HT1080 (cell line): ENCODE data around the gene NOS1. TPM values are rescaled to one million over a fixed set of nuclear protein-coding genes. Genes with fewer than 3 reads are reported as not detected.
"Not testable (repeated sequence)": the region's sequence is repeated elsewhere in the genome, so short reads cannot be mapped to it uniquely, and the experiment has no call there.

ENCODE experiments used
- DNase-seq: peaks from one replicate; pipeline ENCODE4 v3.0.0-alpha.2; 2015; ENCODE audit warnings: low read depth
- polyA plus RNA-seq, 2 experiments: library from polyadenylated mRNA; depleted of rRNA; stranded (reverse); fragments of >200 nt; gene quantifications; 2 replicates each; pipeline ENCODE4 v1.2.3, GENCODE V29; 2015
- total RNA-seq: library from RNA; depleted of rRNA; stranded (reverse); fragments of >200 nt; shearing (Covaris generic); gene quantifications from 2 replicates; pipeline ENCODE4 v1.2.3, GENCODE V29; 2014; rRNA removed

Gene NOS1
- 0.02 and 0.03 TPM in 2 replicates for total RNA-seq
- polyA plus RNA-seq (2015; cell fraction: cytosol; rRNA removed) = 0.02 TPM in 1 of 2 replicates, not detected in the other
- not detected in 2 replicates for polyA plus RNA-seq (2015; cell fraction: nucleus; rRNA removed)

- no peak for DNase-seq
Measured at GRCh38 chr12:117361347-117361751, at the start of gene NOS1. Gene NOS1 (minus strand): TSS chr12:117361626. CDS start chr12:117331069, 30,557 bp downstream.

GRCh38 chr12:117409286-117409685, 47.9 kb upstream of the NOS1 start:
- no peak for DNase-seq

GRCh38 chr12:117408161-117408791, 46.9 kb upstream of the NOS1 start:
- DNase-seq = peak; percentile 4

- no peak for DNase-seq
Measured at GRCh38 chr12:117404940-117405339, 43.5 kb upstream of the NOS1 start.

DNA sequence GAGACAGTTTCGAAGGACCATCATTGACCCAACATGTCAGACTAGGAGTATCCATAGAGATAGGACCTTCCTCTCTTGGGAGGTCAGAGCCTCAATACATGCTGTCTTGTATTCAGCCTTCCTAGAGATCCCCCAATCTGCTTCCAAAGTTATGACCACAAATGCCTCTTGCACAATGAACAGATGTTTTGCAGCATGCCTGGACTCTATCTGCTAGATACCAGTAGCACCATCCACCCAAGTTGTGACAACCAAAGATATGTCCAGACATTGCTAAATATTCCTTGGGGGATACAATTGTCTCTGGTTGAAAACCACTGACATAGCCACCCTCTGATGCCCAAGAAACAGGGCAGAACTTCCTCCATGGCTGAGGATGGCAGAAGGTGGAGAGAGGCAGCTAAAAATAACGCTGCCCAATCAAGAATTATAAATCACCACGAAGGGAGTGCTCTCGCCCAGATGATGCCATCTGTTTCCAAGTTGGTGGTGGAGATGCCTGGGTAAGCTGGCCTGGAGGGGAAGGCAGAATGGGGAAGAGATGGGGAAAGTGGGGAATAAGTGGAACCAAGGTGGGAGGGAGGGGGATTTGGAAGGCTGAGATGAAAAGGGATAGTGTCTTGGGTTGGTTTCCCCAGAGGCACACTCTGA, 42.9 kb upstream of the NOS1 start:
- DNase-seq = no peak

- DNase-seq = no peak
Measured at GRCh38 chr12:117403586-117404139, 42.2 kb upstream of the NOS1 start.

DNA sequence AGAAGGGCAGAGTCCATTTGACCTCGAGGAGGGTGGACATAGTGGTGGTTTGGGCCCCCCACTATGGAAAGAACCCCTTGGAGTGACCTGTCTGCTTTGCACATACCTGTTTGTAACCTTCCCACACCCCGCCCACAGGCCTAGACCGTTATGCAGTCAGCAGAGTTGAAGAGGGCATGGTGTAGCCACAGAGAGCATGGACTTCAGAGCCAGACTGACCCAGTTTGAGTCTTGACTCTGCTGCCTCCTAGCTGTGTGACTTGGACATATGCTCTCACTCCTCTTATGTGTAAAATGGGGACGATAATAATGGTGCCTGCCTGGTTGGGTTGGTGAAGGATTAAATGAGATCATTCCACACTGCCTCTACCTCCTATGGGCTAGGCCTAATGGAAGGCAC, 40.9 kb upstream of the NOS1 start:
- no peak for DNase-seq

GRCh38 chr12:117400912-117401311, 39.5 kb upstream of the NOS1 start:
- no peak for DNase-seq

DNA sequence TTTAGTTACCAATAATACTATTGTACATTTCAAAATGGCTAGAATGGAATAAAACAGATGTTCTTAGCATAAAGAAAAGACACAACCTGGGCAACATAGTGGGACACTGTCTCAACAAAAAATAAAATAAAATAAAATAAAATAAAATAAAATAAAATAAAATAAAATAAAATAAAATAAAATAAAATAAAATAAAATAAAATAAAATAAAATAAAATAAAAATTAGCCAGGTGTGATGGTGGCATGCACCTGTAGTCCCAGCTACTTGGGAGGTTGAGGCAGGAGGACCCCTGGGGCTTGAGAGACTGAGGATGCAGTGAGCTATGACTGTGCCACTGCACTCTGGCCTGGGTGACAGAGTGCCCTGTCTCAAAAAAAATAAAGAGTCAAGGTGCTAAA, 37.1 kb upstream of the NOS1 start:
- DNase-seq = not testable (repeated sequence)

GRCh38 chr12:117395766-117396165, 34.3 kb upstream of the NOS1 start:
- no peak for DNase-seq

- DNase-seq = no peak
Measured at GRCh38 chr12:117394491-117394890, 33.1 kb upstream of the NOS1 start.

DNA sequence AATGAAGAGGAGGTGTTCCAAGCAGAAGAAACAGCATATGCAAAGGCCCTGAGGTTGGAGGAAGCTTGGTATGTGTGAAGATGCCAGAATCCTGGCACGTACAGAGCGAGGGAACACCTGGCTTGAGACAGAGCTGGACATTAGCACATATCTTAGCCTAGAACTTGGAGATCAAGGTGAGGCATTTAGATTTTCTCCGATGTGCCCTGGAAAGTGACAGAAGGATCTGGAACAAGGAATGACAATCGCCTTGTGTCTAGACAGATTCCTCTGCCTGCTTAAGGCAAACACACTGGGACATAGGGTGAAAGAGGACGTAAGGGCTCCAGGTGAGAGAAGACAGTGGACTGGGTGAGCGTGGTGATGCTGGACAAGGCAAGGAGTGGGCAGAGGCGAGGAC, 32.2 kb upstream of the NOS1 start:
- DNase-seq = no peak

- DNase-seq = no peak
Measured at GRCh38 chr12:117390866-117391265, 29.4 kb upstream of the NOS1 start.

GRCh38 chr12:117388951-117389446, 27.6 kb upstream of the NOS1 start:
- DNase-seq = no peak

DNA sequence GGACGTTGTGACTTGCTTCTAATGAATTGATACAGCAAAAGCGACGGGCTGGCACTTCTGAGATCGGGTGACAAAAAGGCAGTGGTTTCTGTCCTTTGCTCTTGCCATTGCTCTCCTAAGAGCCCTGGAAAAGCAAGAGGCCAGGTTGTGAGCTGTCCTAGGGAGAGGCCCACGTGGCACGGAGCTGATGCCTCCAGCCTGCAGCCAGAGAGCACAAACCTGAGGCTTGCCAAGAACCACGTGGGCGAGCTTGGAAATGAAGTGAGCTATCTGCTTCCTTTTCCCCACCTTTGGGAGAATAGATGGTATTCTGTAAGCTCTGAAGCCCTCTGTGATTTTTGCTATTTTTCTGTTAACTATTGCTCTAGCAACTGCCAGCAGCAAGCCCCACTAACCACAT, 26.4 kb upstream of the NOS1 start:
- no peak for DNase-seq

DNA sequence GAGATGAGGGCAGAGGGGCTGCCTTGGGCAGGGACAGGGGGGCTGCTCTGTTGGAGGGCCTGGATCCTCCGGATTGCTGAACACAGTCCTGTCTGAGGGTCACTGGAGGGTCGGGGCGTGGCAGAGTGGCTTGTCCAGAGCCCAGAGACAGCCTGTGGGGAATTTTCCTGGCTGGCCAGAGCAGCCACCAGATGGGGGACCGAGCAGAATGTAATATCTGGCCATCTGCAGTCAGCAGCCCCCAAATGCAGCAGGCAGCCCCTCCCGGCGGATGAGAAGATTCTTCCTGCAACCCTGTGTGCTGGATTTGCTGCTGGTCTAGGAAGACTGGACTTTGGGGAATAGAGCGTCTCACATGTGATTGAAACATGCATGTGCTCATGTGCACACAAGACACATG, 23.3 kb upstream of the NOS1 start:
- DNase-seq = no peak

DNA sequence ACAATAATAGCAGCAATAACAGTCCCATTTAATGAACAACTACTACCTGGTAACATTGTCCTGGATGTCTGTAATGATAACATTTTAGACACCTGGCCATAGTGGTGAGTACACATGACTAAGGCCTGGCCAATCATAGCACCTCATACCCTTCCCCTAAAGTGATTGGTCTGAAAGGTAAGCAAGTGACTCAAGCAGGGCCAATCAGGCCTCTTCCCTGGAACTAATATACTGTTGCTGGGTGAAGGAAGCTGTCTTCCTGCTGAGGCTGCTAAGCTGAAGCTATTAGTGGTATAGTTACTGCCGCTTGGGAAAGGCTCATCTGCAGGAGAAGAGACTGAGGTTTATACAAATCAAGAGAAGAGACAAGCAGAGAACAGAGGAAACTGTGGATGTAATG, 18.7 kb upstream of the NOS1 start:
- no peak for DNase-seq

GRCh38 chr12:117377758-117378157, 16.3 kb upstream of the NOS1 start:
- DNase-seq = peak; percentile 32

GRCh38 chr12:117370588-117370987, 9.2 kb upstream of the NOS1 start:
- no peak for DNase-seq

GRCh38 chr12:117370000-117370399, 8.6 kb upstream of the NOS1 start:
- not testable (repeated sequence) for DNase-seq

DNA sequence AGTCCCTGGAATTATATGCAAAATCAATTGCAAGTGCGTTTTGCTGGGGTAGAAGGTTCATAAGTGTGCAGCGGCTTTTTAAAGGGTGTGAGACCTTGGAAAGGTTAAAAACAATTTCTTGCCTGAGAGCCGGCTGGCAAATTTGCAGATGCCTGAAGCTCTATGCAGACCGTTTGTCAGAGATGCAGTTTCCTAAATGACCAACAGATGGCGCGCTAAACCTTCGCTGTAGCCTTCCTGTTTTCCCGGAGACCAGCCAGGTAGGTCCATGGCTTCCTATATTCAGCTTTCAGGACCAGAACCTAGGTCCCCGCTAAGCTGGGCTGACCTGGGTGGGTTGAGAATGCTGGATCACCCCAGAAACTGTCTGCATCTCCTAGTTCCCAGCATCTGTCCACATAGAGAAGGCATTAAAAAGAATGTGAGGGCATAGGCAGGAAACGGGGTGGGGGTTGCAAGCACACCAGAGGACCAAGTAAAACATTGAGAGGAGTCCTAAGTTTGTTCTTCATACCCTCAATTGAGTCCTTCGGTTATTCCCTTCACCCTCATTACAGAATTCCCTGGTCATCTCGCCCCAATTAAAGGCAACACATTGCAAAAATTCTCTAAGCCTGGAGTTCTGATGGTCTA, 5.7 kb upstream of the NOS1 start:
- peak; percentile 51 for DNase-seq

DNA sequence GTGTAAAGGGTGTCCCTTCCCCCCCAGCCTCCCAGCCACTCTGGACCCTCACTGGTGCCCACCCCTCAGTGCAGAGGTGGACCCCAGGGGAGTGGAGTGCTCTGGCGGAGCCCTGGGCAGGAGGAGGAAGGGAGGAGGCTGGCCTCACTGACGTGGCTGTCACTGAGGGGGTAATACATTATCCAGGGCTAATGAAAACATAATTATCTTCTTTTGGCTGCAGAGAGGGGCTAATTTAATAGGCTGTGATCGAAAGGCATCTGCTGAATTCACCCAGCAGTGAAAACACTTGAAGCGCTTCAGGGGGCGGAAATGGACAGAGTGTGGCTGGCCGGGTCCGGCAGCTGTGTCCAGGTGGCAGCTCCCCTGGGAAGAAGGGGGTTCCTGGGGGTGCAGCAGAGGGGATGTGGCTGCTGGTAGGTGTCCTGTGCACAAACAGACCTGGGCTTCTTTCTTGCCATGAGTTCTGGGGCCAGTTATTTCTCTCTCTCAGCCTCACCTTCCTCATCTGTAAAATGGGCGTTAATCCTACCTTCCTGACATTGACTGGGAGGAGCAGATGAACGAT, 3.7 kb upstream of the NOS1 start:
- no peak for DNase-seq
